Right lung (tissue), 10 donors: Measurements from ENCODE around the gene GDF2. TPM values are rescaled to one million over a fixed set of nuclear protein-coding genes. Genes with fewer than 3 reads are reported as not detected.

Experiments
- DNase-seq, 2 donors: peaks; one replicate each; pipeline ENCODE4 v3.0.0-alpha.2; 2013
- long read RNA-seq, 8 donors: transcript quantifications; one replicate each; lab custom pipeline, GENCODE V29; 2026
- polyA plus RNA-seq, 5 donors: library from polyadenylated mRNA; unstranded; fragments of 120-200 nt; gene quantifications; one replicate each; pipeline versions ENCODE4 v1.2.1 to v1.2.3, GENCODE V29; 2013; ENCODE audit warnings: inconsistent platforms in 1 of 5, low replicate concordance in 1 of 5; ENCODE audit not compliant: insufficient read length in 5 of 5, insufficient read depth in 1 of 5

The GDF2 gene
- polyA plus RNA-seq: under 1 TPM; 0.09 to 0.28 (median 0.18) TPM
- long read RNA-seq, donor 1: 0 reads
- long read RNA-seq, donor 2: 0 reads
- long read RNA-seq, donor 3: 0 reads
- long read RNA-seq, donor 4: 0 reads
- long read RNA-seq, donor 5: 0 reads
- long read RNA-seq, donor 6: 0 reads
- long read RNA-seq, donor 7: 0 reads
- long read RNA-seq, donor 8: 0 reads

DNA sequence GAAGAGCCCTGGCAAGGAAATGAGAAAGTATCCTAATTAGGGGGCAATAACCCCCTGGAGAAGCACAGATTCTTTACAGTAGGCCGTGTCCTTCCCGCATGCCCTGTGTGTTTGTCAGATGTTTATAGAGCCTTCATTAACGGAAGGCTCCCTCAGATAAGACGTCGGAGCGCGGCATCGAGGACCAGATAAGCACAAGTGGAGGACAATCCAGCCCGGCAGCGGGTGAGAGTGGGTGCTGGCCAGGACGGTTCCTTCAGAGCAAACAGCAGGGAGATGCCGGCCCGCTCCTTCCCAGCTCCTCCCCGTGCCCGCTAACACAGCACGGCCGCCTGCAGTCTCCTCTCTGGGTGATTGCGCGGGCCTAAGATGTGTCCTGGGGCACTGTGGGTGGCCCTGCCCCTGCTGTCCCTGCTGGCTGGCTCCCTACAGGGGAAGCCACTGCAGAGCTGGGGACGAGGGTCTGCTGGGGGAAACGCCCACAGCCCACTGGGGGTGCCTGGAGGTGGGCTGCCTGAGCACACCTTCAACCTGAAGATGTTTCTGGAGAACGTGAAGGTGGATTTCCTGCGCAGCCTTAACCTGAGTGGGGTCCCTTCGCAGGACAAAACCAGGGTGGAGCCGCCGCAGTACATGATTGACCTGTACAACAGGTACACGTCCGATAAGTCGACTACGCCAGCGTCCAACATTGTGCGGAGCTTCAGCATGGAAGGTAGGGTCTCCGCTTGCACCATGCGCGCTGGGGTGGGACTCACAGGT, at the start of gene GDF2:
GDF2 (plus strand) TSS at position 155 of the 762 bp plus-strand sequence; CDS start at position 370, 215 bp downstream.
- no peak for DNase-seq

DNA sequence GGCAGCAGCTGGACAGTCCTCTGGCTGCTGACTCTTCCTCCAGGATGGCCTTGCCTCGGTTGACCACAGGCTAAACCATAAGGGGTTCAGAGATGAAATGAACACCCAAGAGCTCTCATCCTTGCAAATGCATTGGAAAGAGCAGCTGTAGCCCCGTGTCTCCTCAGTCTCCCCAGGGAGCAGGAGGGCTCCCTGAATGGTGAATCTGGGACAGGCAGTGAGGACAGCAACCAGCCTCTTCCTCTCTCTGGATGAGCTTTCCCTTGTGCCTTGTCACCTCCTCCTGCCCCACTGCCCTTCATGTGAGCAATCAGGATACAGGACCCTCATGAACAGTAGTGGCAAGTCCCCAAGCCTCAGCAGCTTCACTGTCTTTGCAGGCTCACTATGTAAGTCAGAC, 46.2 kb upstream of the GDF2 start:
- DNase-seq: no peak

DNA sequence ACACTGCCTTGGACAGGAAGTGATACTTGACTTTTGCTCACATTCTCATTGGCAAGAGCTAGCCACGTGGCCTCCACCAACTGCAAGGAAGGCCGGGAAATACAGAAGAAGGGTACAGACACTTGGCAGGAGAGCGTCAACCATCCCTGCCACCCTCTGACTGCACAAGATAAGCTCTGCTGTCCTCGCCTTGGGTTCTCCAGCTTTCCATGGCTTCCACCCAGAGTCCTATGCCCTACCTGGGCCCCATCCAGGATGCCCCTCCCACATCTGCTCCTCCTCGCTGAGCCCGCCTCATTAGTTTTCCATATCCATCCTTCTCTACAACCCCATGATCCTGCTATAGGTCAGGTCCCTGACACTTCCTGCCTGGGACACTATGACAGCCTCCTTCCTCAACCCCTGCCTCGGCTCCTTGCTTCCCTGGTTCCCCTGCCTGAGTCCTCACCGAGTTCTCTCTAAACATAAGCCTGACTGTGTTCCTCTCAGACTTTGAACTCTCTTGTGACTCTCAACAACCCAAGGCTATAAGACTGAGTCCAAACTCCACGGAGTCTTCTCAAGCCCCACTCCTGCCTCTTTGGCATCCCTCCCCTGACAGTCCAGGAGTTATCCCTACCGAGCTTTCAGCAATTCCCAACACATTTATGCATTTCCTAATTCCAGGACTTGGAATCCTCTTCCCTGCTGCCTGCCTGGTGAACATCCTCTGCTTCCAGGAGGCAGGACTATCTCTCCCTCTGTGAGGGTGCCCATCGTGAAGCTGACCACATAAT, 45.5 kb upstream of the GDF2 start:
- no peak for DNase-seq

DNA sequence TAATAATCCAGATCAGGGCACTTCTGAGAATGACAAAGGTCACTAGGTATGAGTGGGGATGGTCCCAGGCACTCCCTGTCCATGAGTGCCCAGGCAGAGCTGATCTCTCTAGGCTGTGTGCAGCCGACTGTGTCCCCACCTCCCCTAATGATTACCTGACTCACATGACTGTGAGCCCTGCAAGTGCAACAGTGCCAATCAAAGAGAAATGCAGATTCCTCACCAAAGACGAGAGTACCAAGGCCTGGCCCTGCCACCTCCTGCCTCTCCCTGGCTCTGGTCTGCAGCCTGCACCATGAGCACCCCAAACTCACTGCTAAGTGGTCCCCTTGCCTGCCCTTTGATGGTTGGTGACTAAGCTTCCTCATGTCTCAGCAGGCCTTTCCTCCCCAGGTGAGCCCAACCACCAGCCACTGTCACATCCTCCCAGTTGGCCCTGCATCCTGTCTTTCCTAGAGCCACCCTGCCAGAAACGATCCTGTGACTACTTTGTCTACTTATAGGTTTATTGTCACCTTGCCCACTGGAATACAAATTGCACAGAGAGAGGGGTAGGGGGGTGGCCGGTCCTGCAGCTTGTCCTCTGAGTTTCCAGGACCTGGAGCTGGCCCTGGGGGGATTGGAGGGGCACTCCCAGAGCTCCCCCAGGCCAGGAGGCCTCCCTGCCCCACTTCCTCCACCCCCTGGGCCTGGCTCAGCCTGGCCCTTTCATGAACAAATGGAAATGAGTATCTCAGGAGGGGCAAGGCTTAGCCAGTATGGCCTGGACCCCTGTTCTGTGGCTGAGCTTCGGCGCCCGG, 44.7 kb upstream of the GDF2 start:
- DNase-seq: no peak

DNA sequence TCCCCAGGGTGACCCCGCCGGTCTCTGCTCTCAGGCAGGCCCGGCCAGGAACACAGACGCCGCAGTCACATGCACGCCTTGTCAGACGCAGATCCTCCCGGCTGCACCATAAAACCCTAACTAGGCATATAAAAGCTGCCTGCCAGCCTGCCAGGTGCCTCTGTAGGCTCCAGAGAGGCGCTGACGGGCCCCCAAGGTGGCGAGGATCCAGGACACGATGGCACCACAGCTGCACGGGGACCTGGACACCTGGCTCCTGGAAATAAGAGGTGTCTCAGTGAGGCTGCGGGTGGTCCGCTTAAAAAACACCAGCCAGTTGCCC, 44.1 kb upstream of the GDF2 start:
- no peak for DNase-seq

DNA sequence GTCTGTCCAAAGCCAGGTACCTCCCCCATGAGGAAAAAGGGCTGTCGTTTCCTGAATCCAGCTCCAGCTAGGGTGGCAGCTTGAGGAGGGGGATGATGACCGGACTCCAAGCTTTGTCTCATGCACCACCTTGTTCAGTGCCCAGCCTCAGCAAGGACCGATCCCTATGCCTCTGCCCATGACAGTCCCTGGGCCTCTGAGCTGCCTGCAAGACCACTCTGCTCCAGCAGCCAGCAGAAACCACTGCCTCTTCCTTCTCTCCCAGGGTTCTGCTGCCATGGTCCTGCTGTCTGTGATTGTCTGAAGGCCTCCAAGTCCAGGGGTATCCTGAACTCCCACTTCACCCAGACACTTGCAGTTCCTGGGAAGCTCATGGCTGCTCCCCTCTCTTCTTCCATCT, 43.5 kb upstream of the GDF2 start:
- DNase-seq: no peak

DNA sequence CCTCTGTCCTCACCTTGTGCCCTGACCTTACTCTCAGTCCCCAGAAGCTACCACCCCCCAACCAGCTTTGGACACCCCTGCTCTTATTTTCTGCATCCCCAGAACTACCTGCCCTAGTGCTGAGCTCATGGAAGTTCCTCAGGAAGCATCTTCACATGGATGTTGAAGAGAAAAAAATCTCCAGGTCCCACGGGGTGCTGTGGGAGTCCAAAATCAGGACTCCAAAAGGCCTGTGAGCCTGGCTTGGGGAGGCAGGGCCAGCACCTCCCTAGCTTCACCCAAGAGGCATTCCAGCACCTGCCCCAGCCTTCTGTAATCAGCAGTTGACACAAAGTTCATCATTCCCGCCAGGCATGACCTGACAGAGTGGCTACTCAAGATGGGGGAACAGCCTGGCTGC, 43.0 kb upstream of the GDF2 start:
- no peak for DNase-seq

DNA sequence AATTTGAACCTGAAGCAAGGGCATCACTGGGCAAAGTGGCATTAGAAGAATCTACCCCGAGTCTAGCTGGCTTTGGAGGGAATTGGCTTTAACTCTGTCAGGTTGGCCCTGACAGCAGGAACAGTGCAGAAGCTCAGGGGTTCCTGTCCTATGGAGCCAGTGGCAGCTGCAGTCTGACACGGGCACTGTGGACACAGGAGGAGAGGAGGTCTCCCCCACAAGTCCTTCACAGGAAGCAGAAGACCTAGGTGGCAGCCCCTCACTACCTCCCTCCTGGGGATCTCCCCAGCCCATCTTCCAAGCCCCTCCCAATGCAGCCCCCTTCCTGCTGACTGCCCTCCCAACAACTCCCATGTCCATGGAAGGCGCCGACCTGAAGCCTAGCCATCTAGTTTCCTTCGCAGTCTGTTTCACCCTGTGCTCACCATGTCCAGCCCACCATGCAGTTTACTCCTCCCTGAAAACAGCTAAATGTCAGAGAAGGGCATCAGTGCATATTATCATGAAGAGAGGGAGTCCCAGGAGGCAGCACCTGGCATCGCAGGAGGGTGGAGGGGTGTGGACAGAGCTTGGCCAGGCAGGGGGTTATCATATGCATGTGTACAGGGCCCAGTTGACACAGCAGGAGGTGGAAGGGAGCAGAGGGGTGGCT, 40.1 kb upstream of the GDF2 start:
- no peak for DNase-seq

DNA sequence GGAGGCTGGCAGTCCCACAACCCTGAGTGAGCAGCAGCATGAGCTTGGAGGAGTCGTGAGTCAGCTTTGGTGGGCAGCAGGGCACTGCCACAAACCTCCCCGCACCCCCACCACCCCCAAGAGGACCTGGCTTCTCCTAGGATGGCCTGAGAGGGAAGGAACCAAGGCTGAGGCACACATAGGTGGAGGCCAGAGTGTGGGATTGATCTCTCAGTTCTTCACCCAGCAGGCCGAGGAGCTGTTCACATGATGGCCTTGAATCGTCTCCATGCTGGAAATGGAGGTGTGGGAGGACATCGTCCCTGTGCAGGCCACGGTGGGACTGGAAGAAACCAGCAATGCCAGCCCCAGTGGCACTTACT, 39.6 kb upstream of the GDF2 start:
- DNase-seq: no peak

DNA sequence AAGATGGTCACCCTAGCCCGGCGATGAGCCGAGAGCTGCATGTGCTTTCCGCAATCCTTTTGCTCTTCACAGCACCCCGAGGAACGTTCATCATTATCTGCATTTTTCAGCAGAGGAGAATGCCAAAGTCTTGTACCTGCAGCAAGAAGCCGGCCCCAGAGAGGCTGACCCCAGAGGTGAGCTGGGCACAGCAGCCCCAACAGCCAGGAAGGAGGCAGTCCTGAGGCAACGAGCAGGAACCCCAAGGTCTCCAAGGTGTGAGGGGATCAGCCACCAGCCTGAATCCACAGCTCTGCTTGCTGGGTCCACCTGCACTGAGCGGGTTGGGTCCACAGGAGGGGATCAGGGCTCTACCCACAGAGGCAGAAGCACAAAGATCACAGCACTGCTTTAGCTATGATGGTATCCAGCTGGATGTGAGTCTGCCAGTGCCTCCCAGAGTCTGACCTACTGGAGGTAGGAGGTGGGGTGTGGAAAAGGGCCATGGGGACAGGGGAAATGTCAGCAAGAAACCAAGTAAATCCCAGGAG, 39.1 kb upstream of the GDF2 start:
- no peak for DNase-seq

DNA sequence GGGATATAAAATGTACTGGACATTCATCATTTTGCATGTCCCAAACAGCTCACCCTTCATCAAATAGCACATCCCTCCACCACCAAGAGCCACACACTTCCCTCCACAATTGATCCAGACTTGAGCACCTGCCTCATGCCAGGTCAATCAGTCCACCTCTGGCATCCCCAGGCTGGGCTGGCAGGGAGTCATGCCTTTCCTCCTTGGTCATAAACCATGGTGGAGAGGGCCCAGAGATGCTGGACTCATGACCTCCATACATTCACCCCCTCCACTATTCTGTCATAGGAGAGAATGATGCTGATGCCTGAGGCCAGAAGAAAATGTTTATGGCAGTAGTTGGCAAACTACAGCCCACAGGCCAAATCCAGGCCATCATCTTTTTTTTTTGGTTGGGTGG, 38.4 kb upstream of the GDF2 start:
- DNase-seq: no peak

DNA sequence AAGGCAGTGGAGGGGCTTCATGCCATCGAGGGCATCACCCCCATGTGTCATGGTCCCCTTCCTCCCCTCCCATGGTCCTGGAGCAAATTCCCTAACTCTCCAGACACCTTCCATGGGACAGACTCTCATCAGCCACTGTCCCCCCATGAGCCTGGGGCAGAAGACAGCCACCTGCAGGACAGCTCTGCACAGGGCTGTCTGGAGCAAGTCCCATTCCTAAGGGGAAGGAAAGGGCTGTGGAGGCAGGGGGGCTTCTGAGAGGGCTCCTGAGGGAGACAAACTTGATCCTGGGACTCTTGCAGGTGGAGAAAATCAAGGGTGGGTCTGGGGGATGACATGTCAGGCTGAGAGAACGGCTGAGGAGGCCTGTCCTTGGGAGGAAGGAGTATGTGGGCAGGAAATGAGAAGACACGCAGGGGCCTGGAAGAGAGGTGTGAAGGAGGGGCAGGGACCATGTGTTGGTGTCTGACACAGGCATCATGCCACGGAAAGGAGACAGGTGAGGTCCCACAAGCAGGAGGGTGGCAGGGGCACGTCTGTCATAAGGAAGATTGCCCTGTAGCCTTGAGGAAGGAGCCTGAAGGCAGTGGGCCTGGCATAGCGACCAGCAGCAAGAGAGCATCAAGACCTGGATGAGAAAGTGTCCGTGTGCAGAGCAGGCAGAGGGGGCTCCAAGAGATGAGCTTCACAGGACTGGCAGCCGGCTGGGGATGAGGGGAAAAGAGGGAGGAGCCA, 36.7 kb upstream of the GDF2 start:
- DNase-seq: no peak

DNA sequence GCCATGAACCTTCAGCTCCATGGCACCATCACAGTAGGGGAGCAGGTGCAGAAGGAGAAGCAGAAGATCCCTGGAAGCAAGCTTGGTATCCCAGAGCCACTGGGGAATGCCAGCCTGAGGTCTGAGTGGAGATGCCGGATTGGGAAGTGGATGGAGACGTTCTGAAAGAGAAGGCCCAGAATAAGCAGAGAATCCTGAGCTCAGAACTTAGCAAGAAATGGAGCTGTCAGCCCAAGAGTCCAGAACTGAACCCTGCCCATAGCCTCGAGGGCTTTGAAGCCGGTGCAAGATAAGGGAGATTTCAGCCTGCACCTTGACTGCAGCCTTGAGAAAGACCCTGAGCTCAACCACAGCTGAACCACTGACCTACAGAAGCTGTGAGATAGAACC, 36.1 kb upstream of the GDF2 start:
- DNase-seq: no peak

DNA sequence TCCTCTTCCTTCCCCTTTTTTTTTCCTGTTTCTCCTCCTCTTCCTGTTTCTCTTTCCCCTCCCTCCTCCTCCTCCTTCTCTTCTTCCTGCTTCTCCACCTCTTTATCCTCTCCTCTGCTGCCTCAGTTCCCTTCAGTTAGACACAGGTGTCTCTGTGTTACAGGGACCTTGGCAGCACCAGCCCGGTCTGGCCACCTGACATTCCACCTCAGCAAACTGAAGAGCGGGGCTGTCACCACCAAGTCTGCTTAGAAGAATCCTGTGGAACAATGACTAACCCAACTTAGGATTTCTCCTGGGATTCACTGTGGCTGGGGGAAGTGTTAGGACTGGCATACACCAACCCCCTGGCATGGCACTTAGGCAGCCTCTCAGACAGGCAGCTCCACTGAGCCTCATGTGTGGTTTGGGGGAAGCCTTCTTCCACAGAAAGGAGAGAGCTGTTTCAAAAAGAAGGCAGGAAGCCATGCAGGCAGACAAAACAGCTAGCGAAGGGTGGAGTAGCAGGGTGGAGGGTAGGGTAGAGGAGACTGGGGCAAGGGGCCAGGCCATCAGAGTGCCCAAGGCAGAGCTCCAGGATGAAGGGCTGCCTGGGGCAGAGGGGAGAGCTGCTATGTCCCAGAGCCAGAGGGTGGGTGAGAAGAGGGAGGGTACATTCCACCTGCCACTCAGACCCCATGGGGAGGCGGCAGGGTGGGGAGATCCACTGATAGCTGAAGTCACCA, 35.5 kb upstream of the GDF2 start:
- DNase-seq: no peak

DNA sequence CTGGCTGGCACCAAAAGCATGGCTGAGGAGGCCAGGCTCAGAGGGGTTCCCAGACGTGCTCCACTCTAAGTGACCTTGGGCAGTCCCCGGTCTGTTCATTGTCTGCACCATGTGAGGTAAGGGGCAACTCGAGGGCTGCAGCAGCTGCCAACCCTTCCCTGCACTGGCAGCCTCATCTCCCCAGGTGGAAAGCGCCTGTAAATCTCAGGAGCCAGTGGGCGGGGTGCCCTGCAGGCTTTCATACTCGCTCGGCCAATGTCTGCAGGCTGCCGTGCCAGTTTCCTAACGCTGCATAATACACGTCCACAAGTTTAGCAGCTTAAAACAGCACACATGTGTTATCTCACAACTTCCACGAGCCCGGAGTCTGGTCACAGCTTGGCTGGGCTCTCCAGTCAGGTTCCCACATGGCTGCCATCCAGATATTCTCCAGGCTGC, 34.9 kb upstream of the GDF2 start:
- DNase-seq: no peak

DNA sequence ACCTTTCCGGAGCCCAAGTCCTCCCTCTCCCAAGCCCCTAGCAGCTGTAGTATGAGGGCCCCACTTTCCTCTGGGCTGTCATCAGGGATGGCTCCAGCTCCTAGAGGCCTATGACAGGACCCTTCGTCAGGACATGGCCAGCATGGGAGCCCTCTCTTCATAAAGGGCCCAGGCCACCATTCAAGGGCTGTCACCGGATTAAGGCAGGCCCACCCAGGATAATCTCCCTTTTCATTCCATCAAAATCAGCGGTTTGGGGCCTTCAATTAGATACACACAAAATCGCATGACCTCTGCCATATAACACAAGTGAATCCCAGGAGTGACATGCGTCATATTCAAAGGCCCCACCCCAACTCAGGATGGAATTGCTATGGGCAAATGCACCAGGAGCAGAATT, 34.4 kb upstream of the GDF2 start:
- DNase-seq: no peak

DNA sequence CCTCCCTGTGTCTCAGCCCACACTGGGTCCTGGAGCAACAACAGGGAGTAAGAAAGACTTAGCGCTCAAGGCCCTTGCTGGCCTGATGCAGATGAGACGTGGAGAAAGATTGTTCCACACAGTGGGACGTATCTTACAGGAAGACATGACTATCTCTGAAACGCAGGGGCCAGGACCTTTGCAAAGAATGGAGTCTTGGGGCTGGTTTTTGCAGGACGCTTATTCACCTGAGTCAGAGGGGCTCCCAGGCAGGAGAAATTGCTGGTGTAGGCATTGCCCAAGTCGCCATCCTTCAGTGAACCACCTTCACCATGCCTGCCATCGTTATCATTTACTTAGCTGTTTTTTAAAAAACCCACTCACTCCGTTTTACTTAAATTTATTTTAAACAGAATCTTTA, 34.0 kb upstream of the GDF2 start:
- no peak for DNase-seq

DNA sequence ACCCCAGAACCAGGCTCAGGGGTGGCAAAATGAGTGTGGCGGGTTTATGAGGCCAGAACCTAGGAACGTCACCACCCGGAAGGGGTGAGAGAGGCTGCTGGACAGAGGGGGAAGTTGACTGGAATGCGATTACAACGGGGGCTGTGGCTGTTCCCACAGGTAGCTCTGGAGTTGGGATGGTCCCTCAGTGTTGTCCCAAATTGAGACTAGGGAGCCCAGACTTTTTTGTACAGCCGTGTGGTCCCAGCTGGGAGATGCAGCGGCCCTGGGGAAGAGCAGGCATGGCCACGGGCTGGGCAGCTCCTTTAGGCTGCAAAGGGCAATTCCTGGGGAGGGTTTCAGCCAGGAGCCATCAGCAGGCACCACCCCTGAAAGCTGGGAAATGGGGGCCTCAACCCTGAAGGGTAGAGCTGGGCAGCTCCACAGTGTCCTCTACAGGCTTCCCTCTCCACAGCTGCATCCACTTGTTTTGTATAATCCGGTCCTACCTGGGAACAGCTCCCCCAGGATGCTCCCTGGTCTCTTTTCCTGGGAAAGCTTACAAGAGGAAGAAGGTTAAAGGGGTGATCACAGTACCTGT, 33.2 kb upstream of the GDF2 start:
- DNase-seq: no peak

DNA sequence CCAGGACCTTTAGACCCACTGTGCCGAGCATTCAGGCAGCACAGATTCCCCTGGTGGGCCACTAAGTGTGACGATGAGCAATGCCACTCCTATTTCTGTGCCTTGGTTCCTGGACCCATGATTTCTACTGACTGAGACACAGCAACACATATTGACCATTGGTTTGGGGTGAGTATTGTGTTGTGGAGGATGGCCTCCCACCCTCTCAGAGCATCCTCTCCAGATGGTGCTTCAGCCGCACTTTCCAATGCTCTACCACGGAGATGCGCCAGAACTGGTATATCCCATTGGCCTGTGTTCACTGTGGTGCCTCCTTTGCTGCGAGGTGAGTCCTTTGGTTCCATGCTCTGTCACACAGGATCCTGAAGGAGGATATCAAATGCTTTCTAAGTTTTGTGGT, 32.3 kb upstream of the GDF2 start:
- no peak for DNase-seq

DNA sequence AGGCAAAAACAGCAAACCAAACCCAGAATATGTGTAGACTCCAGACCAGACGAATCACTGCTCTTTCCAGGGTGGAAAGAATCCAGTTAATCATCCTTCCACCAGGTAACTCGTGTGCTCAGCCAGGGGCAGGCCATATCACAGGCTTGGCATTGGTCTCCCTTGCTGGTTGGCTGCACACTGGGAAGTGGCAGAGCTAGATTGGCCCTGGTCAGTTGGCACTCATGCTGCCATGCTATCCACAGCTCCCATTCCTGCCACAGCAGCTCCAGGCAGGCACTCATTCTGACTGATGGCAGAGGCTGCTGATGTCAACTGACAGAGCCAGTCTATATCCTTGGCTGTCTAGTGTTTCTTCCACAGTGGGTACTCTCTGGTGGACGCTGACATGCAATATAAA, 31.9 kb upstream of the GDF2 start:
- no peak for DNase-seq
